ENCODE measurements around the gene TNS1.

The TNS1 gene

DNA sequence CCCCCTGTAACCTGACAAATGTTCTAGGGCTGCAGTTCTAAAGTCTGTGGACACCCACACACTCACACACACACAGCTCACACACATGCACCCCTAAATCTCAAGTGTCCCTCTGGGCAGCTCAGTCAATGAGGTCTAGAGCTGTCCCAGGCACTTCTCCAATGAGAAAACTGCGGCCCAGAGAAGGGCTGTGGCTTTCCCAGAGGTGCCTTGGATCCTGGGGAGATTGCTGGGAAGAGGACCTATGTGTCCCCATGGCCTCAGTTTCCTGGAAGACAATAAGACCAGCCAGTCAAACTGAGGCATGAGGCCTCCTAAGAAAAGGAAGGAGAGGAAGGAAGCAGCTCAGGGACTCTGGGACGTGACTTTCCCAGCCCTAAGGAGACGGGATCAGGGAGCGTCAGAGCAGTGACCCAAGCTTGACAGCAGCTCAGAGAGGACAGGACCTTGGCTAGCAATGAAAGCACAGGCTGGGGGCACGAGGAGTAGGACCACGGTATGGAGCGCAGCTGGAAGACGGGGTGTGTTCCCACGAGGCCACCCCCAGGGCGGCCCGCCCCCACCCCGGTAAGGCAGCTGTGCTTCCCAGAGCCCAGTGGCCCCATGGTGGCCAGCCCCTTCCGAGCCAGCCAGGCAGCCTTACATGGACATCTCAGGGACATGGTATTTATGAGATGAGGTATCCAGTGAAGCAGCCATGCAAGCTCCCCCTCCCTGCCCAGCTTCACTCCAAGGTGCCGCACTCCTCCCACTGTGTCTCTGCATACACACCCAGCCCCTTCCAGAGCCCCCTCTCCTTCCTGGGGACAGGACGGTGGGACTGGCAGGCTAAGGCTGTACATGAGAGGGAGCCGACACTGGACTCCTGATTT, 46.0 kb downstream of the TNS1 start:
- DNase-seq (ENCODE audit: low read depth), result no peak

- DNase-seq (ENCODE audit: low read depth), result no peak
Observed at GRCh38 chr2:217955881-217956493, 46.8 kb downstream of the TNS1 start.

GRCh38 chr2:217954971-217955740, 47.6 kb downstream of the TNS1 start:
- DNase-seq (ENCODE audit: low read depth), result no peak

- no peak for DNase-seq (ENCODE audit: low read depth)
Observed at GRCh38 chr2:217954469-217954868, 48.3 kb downstream of the TNS1 start.

- DNase-seq (ENCODE audit: low read depth), result no peak
Observed at GRCh38 chr2:217954051-217954450, 48.7 kb downstream of the TNS1 start.

DNA sequence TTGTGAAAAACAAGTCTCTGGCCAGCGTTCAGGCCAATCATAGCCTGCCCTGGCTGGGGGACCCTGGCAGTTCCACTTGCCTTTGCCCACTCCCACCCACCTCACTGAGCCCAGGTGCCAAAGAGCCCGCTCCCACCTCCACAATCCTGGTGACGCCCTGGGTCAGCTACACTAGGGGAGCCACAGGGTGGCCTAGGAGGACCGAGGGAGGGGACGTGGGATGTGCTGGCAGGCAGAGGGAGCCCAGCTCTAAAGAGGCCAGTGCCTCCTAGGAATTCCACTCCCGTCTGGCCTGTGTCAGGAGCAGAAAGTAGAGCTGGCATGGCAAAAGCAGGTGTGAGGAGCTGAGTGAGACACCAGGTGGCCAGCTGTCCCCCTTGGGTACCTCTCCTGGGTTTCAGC, 49.3 kb downstream of the TNS1 start:
- no peak for DNase-seq (ENCODE audit: low read depth)

GRCh38 chr2:217953011-217953481, 49.7 kb downstream of the TNS1 start:
- DNase-seq (ENCODE audit: low read depth), result no peak

DNA sequence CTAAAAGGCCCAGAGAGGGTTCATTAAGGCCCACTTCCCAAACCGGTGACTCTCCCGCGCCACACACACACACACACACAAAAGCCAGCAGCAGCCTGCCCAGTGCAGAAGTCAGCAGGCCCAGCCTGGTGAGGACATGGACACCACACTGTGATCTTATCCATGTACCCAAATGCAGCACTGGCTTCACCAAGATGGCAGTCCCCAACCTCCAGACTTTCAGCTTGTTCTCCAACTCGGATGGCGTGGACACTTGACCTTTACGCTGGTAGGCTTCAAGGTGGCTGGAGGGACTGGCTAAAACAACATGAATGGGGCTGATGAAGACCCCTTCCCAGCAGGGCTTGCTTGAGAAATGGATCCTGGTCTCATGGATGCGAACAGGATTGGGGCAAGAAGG, 50.4 kb downstream of the TNS1 start:
- DNase-seq (ENCODE audit: low read depth), result no peak

GRCh38 chr2:217951521-217952247, 51.1 kb downstream of the TNS1 start:
- DNase-seq (ENCODE audit: low read depth), result no peak

- DNase-seq (ENCODE audit: low read depth), result no peak
Observed at GRCh38 chr2:217951091-217951490, 51.7 kb downstream of the TNS1 start.

DNA sequence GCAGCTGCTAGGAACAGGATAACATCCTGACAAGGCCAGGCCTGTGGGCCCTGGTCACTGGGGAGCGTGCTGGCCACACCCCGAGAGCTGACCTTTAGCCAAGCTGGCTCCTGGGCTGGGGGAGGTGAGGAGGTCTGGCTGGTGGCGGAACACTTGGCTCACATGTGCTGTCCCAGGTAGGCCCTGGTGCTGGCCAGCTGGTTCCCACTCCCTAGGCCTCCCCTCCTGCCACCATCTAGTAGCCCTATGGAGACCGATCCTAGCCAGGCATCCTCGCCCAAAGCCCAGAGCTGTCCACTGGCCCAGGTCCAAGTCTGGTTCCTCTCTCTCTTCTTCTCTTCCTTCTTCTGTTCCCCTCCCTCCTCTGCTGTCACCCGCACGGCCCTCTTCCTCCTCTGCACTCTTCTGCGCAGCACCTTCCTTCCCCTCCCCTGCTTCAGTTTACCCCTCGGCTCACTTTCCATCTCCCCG, 52.4 kb downstream of the TNS1 start:
- DNase-seq (ENCODE audit: low read depth), result no peak

DNA sequence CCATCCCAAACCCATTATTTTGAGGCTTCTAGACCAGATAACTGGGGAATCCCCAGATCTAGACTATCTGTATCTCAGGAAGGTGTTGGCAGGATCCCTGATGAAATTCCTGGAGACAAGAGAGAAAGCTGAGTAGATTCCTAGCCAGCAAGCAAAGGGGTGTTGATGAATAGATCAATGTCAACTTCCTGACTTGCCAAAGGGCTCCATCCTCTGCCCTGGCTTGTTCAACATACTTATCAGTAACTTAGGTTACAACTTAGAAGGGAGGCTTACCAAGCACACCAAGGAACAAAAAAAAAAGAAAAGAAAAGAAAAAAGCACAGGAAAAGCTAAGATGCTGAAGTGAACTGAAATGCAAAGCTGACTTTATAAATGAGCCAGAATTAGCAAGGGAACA, 53.3 kb downstream of the TNS1 start:
- no peak for DNase-seq (ENCODE audit: low read depth)

- DNase-seq (ENCODE audit: low read depth), result no peak
Observed at GRCh38 chr2:217948897-217949296, 53.9 kb downstream of the TNS1 start.

GRCh38 chr2:217948351-217948791, 54.4 kb downstream of the TNS1 start:
- DNase-seq (ENCODE audit: low read depth), result no peak

DNA sequence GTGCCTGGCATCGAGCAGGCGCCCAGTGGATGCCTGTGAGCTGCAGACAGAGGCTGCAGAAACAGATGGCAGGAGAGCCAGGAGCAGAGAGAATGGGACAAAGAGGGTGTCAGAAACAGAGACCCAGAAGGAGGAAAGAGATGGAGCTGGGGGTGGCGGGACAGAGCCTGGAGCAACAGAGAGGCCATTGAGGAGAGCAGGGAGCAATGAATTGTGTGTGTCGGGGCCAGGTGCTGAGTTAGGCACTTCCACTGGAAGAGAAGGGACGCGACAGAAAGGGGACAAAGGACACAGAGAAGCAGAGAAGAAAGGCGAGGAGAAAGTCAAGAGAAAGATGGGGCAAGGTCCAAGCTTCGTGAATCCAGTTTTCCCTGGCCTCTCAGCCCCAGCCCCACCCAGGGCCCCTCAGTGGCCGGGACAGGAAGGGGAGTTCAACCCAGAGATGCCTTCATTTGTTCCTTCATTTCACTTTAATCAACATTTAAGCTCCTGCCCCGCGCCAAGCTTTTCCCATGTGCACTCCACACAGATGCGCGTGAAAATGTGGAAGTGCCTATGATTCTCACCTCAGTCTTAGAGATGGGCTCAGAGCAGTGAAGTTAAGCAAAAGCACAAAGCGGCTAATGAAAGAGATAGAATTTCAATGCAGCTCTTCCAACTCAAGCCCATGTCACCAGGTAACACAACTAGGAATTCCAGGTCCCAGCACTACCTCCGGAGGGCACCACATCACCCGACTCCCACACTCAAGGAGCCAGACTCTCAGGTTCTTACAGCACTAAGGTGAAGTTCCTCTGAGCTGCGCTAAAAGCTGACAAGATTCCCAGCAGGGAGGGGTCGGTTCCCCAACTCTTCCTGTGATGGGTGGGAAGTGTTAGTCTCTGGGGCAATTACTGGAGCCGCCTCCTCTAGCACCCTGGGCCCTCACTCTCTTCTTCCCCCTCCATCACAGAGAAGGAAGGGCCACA, 55.1 kb downstream of the TNS1 start:
- DNase-seq (ENCODE audit: low read depth), result no peak

DNA sequence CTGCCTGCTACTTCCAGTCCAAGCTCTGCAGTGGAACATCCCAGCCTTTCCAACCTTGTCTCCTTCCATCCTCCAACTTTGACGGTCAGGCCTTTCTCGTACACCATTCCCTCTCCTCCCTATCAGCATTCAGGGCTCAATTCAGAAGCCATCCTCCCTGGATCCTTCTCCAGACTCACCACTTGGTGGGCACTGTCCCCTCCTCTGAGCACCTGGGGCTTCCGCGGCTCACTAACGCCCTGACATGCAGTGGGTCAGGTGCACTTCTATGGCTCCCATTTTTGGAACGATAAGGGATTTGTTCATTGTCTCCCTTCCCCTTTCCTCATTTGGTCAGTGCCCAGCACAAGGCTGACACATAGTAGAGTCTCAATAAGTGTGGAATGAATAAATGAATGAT, 56.7 kb downstream of the TNS1 start:
- no peak for DNase-seq (ENCODE audit: low read depth)

GRCh38 chr2:217945530-217945929, 57.3 kb downstream of the TNS1 start:
- DNase-seq (ENCODE audit: low read depth), result no peak

DNA sequence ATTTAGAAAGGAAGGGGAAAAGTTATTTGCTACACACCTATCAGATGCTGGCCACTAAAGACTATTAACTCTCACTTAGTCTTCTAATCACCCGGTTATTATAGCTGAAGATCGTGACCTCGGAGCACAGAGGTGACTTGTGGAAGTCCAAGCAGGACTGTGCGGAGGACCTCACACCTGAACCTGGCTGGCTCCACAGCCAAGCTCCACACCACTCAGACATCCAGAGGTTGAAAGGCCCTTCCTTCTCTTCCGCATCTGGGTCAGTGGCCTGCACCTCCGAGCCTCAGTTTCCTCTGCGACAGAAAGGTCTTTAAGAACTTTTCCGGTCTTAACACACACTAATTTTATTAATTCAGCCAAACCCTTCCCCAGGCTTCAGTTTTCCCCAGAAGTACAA, 57.9 kb downstream of the TNS1 start:
- DNase-seq (ENCODE audit: low read depth), result no peak

GRCh38 chr2:217944366-217944765, 58.4 kb downstream of the TNS1 start:
- DNase-seq (ENCODE audit: low read depth), result no peak

DNA sequence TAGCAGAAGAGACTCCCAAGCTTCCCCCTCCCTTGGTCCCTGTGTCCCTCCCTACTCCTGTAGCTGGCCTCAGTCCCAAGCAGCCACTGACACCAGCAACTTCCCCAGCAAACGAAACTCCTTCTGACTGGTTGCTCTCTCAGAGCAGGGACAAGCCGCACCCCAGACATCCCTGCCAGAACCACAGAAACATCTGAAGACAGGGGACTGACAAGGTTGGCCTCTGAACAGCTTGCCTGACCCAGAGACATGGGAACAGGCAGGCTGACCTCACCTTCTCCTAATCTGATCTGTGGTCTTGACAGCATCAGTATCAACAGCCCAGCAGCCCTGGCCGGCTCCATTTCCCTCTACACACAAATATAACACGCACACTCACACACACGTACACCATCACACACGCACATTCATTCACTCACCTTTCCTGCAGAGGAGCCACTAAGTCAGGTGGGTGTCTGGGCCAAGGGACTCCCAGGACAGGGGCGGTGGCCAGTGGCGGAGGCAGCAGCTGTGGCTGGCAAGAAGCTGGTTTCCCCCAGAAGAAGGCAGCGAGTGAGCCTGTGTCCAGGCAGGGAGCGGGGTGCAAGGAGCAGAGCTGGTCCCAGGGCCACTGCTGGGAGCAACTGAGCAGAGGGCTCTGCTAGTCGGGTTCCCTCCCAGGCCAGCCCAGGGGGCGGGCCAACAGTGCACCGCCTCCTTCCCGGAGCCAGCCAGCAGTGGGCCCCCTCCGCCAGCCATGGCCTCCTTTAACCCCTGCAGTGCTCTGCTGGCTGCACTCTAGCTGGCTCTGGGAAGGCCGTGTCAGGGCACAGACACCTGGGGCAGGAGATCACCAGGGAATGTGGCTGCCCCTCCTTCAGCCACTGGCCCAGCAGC, 59.1 kb downstream of the TNS1 start:
- DNase-seq (ENCODE audit: low read depth), result no peak

All from T follicular helper cell (primary cell).